Activated gamma-delta T cell treated with Interleukin-2 at 50 U/mL for 16 hours (primary cell): ENCODE results near the gene PAQR7.
A peak's percentile ranks its signal among the peaks of the same experiment; 100 is the strongest.

Experiments used
- DNase-seq: peaks from one replicate; pipeline ENCODE4 v3.0.0-alpha.2; 2020

PAQR7 gene

GRCh38 chr1:25873120-25873519 lies 2.4 kb downstream of the PAQR7 start:
- DNase-seq: no peak

- DNase-seq: no peak
Measured at GRCh38 chr1:25872713-25873112, 2.8 kb downstream of the PAQR7 start.

- no peak for DNase-seq
Measured at GRCh38 chr1:25871704-25872494, 3.6 kb downstream of the PAQR7 start.

GRCh38 chr1:25871086-25871703 lies 4.3 kb downstream of the PAQR7 start:
- DNase-seq: no peak

GRCh38 chr1:25870614-25871013 lies 4.9 kb downstream of the PAQR7 start:
- no peak for DNase-seq

GRCh38 chr1:25869909-25870606 lies 5.5 kb downstream of the PAQR7 start:
- DNase-seq: no peak

GRCh38 chr1:25867210-25867991 lies 8.1 kb downstream of the PAQR7 start:
- no peak for DNase-seq

- no peak for DNase-seq
Measured at GRCh38 chr1:25866288-25866687, 9.2 kb downstream of the PAQR7 start.

GRCh38 chr1:25864434-25864833 lies 11.1 kb downstream of the PAQR7 start:
- no peak for DNase-seq

GRCh38 chr1:25863486-25864262 lies 11.8 kb downstream of the PAQR7 start:
- no peak for DNase-seq

- no peak for DNase-seq
Measured at GRCh38 chr1:25862785-25863485, 12.6 kb downstream of the PAQR7 start.

GRCh38 chr1:25861316-25862286 lies 13.9 kb downstream of the PAQR7 start:
- DNase-seq: no peak

GRCh38 chr1:25858906-25859789 lies 16.4 kb downstream of the PAQR7 start, which contains the start of gene AUNIP:
TSS of gene AUNIP (minus strand) at chr1:25859457. CDS start at chr1:25859357, 100 bp downstream.
- peak; percentile 84 for DNase-seq

- no peak for DNase-seq
Measured at GRCh38 chr1:25858494-25858893, 17.0 kb downstream of the PAQR7 start.

- DNase-seq: no peak
Measured at GRCh38 chr1:25856856-25857255, 18.7 kb downstream of the PAQR7 start.

- no peak for DNase-seq
Measured at GRCh38 chr1:25854554-25854953, 21.0 kb downstream of the PAQR7 start.

GRCh38 chr1:25848531-25848930 lies 27.0 kb downstream of the PAQR7 start:
- no peak for DNase-seq

- DNase-seq: no peak
Measured at GRCh38 chr1:25847929-25848328, 27.6 kb downstream of the PAQR7 start.

GRCh38 chr1:25845664-25846063 lies 29.8 kb downstream of the PAQR7 start:
- no peak for DNase-seq
